HG03521 (cell line): ENCODE measurements around the gene HES3.
A peak's percentile ranks its signal among the peaks of the same experiment; 100 is the strongest.

Source experiments
- ATAC-seq: cut with Tn5 transposase; IDR thresholded peaks from one replicate; pipeline ENCODE4 v1.9.1; 2021; ENCODE audit warnings: mild to moderate bottlenecking, moderate library complexity; ENCODE audit not compliant: unreplicated experiment

HES3 gene

GRCh38 chr1:6245086-6245868 is 1.3 kb downstream of the HES3 start:
- peak; percentile 74 for ATAC-seq

DNA sequence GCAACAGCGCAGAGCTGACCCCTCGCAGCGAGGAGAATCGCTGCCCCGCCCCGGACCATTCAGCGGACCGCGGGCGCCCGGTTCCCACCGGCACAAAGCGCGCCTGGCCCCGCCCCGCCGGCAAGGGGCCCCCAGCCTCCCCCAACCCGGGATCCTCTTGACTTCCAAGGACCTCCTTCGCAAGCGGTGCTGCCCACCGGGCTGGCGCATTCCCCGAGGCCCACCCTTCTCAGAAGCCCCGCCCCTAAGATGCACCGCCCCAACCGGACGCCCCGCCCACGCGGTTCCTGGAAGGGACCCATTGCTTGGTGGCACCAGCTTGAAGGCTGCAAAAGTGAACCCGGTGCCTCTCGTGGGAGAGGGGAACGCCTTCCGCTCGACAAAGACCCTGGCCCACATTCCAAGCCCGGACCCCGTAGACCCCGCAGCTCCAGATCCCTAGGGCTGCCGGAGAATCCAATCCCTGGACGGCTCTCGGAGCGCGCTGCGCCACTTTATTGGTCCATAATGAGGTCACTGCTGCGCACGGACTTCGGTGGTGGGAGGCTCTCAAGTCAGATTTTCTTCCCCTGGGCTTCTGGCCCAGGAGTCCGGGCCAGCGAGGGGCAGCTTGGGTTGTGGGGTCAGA is 2.0 kb downstream of the HES3 start:
- no peak for ATAC-seq

GRCh38 chr1:6246497-6247467 is 2.8 kb downstream of the HES3 start:
- ATAC-seq, result no peak

DNA sequence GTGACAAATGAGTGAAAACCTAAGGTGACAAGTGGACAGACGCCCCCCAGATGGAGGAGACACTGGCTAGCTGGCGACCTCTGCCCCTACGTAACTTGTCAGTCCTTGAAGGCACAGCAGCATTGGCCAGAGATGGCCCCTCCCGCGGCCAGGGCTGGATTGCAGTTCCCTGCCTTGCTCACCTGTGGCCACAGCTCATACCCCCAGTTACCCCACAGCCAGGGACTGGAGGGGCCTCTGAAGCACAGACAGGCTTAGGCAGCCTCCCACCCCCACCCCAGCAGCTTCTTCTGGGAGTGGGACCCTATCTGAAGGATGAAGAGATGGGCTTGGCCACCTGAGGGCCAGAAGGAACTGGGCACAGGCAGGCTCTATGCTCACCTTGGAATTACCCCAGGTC is 3.7 kb downstream of the HES3 start:
- ATAC-seq, result no peak

DNA sequence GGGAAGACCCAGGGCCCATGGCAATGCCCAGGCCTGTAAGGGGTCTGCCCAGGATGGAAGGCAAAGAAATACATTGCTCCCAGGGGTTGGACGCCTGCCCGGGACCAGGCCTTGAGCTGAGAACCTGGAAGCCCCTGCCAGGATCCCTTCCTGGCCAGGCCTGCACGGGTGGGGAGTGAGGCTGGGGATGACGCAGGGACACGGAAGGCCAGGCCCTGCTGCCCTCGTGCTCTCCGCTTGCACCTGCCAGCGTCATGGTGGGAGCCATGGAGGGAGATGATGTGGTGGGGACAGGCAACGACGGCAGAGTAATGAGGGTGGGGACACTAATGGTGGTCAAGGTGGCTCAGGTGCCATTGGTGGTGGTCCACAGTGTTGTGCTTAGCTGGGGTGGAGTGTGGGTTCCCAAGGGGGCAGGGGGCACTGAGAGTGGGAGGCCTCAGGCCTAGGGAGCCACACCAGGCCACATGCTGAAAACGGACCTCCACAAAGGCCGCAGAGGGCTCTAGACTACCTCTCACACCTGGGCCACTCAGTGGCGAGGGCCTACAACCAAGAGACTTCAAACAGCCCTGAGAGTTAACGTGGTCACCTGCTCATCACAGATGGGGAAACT is 4.3 kb downstream of the HES3 start:
- ATAC-seq, result no peak

DNA sequence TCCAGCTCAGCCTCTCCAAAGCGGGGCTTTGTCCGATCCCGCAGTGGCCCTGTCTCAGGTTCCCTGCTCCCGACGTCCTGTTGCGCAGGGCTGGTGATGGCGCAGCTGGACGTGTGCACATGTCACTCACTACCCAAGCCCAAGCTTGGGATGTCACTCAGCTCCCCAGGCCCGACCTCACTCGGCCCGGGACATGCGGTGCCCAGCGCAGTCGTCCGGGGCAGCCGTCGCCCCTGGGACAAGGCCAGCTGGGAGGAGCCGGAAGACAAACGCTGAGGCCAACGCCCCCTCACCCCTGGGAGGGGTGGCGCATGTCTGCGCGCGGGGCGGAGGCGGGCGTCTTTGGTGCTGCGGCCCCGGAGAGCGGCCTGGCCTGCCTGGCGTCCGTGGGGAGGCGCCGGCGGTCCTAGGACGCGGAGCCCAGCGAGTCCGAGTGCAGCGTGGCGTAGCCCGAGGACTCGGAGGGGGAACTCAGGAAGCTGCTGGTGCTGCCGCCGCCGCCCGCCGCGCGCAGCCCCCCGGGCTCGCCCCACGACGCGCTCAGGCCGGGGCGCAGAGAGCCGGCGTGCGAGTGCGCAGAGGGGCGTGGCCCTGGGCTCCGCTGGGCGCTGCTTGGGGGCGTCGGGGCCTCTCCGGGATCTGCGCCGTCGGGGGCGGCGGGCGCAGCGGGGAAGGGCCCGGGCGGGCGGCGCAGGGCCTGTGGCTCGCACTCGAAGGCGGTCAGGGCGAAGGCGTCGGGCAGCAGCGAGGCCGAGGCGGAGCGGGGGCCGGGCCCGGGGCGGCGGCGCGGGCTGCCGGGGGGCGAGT is 5.2 kb downstream of the HES3 start:
- ATAC-seq, result no peak

DNA sequence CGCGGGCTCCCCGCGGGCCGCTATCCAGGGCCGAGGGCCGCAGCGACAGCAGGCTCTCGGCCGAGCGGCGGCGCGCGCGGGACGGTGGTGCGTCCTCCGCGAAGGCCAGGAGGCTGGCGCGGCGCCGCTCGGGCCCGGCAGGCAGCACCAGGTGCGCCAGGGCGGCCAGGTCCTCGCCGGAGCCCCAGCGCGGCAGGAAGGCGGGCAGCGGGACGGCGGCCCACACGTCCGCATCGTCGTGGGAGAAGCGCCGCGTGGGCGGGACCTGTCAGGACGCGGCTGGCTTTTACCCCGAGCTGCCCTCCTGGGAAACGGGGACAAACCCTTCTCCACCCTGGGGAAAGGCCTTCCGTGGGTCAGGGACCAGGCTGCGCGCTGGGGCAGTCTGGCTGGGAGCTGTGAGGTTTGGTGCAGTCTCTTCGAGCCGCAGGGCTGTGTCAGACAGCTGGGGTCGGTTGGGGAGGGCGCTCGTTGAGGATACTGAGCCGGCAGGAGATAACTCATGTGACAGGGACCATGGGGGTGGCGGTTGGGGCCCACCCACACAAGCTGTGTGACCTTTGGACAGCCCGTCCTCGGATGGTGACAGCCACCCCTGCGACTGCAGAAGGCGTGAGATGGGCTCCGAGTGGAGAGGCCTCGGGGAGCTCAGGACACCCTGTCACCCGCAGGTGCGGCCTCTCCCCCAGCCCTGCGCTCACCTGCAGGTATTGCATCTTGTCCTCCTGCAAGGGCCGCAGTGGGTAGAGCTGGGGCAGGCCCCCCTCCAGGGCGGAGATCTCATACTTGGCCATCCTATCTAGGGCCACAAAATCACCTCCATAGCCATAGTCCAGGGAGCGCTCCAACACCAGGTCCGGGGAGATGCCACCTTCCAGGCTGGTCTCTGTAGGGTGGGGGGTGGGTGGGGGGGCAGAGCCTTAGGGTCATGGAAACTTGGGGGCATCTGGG is 6.0 kb downstream of the HES3 start:
- no peak for ATAC-seq

DNA sequence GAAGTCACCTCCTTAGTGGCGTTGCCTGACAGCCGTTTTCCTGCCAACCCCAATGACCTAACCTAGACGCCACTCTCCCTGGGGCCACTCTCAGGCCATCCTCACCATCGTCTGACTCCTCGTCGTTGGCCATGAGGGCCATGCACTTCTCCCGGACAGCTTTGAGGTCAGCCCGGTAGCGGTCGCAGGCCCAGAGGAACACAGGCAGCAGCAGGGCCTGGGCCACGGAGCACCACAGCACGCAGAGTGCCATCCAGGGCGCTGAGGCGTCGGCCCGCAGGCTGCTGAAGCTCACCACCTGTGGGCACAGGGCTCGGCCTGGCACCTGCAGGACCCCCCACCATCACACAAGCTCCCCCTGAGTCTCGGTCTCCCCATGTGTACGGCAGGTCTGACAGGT is 7.3 kb downstream of the HES3 start:
- ATAC-seq, result no peak

GRCh38 chr1:6251681-6252373 is 7.8 kb downstream of the HES3 start:
- ATAC-seq, result no peak

- ATAC-seq, result no peak
These were observed 8.4 kb downstream of the HES3 start for GRCh38 chr1:6252374-6252710.

DNA sequence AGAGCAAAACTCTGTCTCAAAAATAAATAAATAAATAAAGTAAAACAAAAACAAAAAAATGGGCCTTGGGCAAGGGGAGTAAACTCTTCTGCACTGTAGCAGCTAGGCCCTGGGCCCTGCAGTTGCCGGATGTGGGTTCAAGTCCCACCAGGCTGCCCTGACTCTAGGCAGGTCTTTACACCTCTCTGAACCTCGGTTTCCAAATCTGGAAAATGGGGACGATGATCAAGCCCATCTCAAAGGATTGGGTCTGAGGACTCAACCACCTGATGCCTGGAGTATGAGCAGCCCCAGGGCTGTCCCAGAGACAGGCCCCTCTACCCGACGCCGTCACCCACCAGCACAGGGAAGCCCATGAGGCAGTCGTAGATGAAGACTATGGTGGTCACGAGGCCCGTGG is 9.4 kb downstream of the HES3 start:
- ATAC-seq, result no peak

DNA sequence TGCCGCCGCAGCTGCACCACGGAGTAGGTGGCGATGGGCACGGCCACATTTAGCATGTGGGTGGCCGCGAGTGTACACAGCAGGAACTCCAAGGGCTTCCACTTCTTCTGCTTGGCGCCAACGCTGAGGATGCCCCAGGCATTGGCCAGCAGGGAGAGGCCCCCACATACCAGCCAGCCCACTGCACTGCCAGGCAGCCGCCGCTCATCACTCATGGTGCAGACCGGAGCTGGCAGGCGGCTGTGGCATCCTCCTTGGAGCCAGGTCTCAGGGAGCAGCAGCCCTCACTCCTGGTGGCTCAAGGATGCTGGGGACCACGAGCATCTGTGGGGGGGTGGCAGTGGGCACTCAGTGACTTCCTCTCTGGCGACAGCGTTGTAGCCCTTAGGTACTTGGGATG is 10.7 kb downstream of the HES3 start:
- no peak for ATAC-seq

- no peak for ATAC-seq
These were observed 12.7 kb downstream of the HES3 start for GRCh38 chr1:6256645-6257044.

GRCh38 chr1:6257541-6258069 is 13.6 kb downstream of the HES3 start:
- no peak for ATAC-seq

- no peak for ATAC-seq
These were observed 14.7 kb downstream of the HES3 start for GRCh38 chr1:6258675-6259074.

GRCh38 chr1:6259491-6260362 is 15.7 kb downstream of the HES3 start:
- peak; percentile 55 for ATAC-seq

DNA sequence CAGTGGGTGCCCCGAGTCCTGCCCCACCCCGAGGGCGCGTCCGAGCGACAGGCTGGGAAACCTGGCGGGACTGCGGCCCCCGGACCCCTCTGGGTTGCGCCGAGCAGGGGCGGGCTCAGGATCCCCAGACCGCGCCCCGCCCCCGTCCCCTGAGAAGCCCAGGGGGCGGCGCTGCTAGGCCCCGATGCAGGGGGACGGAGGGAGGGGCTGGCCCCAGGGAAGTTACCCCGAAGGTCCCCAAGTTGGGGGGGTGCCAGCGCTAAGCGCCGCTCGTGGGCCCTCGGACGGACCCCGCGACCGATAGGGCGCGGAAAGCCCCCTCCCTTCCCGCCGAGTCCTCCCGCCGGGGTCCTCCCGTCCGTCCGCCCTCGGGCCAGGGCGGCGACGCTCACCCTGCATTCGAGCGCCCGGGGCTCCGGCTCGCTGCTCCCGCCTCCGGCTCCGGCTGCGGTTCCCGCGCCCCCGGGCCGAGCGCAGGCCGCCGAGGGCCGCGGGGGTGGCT is 16.5 kb downstream of the HES3 start:
- no peak for ATAC-seq
